ENCODE results near the gene BCAS3.
A peak's percentile ranks its signal among the peaks of the same experiment; 100 is the strongest.

DNA sequence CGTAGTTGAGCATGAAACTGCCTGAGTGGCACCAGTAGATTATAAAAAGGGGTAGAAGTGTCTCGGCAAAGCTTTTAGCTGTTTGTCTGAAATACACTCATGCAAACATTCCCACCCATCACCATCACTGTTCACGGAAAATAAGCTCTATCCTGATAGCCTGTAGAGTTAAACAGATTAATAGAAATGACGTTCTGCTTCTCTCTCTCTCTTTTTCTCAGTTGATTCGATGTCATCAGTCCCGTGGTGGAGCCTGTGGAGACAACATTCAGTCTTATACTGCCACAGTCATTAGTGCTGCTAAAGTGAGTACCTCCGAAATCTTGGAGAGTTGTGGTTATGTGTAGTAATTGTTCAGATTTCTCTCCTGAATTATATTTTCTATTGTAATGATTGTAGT lies 224.7 kb downstream of the BCAS3 start:
- TF ChIP-seq TAF1 (IDR thresholded peaks at IDR 0.05; ENCODE audit: low read depth): no peak
- TF ChIP-seq, protein P1, sequence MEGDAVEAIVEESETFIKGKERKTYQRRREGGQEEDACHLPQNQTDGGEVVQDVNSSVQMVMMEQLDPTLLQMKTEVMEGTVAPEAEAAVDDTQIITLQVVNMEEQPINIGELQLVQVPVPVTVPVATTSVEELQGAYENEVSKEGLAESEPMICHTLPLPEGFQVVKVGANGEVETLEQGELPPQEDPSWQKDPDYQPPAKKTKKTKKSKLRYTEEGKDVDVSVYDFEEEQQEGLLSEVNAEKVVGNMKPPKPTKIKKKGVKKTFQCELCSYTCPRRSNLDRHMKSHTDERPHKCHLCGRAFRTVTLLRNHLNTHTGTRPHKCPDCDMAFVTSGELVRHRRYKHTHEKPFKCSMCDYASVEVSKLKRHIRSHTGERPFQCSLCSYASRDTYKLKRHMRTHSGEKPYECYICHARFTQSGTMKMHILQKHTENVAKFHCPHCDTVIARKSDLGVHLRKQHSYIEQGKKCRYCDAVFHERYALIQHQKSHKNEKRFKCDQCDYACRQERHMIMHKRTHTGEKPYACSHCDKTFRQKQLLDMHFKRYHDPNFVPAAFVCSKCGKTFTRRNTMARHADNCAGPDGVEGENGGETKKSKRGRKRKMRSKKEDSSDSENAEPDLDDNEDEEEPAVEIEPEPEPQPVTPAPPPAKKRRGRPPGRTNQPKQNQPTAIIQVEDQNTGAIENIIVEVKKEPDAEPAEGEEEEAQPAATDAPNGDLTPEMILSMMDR (IDR thresholded peaks at IDR 0.05; ENCODE audit: poor library complexity, severe bottlenecking): peak; percentile 10
- no peak for TF ChIP-seq EZH2 (IDR thresholded peaks at IDR 0.05; ENCODE audit: borderline replicate concordance, insufficient read depth, low read length, poor library complexity, severe bottlenecking)
- peak; percentile 17 for TF ChIP-seq POLR2AphosphoS5 (IDR thresholded peaks at IDR 0.05)
- no peak for TF ChIP-seq EP300 (conservative IDR thresholded peaks at IDR 0.05; ENCODE audit: poor library complexity, severe bottlenecking)
- TF ChIP-seq SMC3 (conservative IDR thresholded peaks at IDR 0.05; ENCODE audit: poor library complexity): no peak
- TF ChIP-seq RAD21 (conservative IDR thresholded peaks at IDR 0.05): no peak
- no peak for TF ChIP-seq MXI1 (conservative IDR thresholded peaks at IDR 0.05; ENCODE audit: poor library complexity, severe bottlenecking)
